H9 (cell line): Measurements from ENCODE around the gene MDGA2. TPM values are rescaled to one million over a fixed set of nuclear protein-coding genes. Genes with fewer than 3 reads are reported as not detected.

Experiments used
- DNase-seq: peaks from one replicate; pipeline ENCODE4 v3.0.0-alpha.2; 2017
- H2AFZ ChIP-seq: one replicate; pipeline ENCODE4 v1.6.1; 2013; ENCODE audit warnings: mild to moderate bottlenecking, low read length, control low read depth, moderate library complexity
- H2AK5ac ChIP-seq: 2 replicates; pipeline ENCODE4 v1.6.1; 2013; ENCODE audit warnings: low read length, control low read depth, mixed read lengths; ENCODE audit not compliant: insufficient read length
- H2BK120ac ChIP-seq: one replicate; pipeline ENCODE4 v1.6.1; 2013; ENCODE audit warnings: low read depth, mild to moderate bottlenecking, low read length, control low read depth, inconsistent platforms; ENCODE audit not compliant: poor library complexity, severe bottlenecking
- H2BK12ac ChIP-seq: 2 replicates; pipeline ENCODE4 v1.6.1; 2013; ENCODE audit warnings: low read length, control low read depth, mixed read lengths, low read depth; ENCODE audit not compliant: insufficient read length
- H2BK15ac ChIP-seq: 2 replicates; pipeline ENCODE4 v1.6.1; 2013; ENCODE audit warnings: low read depth, low read length, control low read depth
- H2BK20ac ChIP-seq: one replicate; pipeline ENCODE4 v1.6.1; 2013; ENCODE audit warnings: low read depth, mild to moderate bottlenecking, low read length, control low read depth, inconsistent platforms; ENCODE audit not compliant: poor library complexity, severe bottlenecking
- H2BK5ac ChIP-seq: 2 replicates; pipeline ENCODE4 v1.6.1; 2013; ENCODE audit warnings: low read length, control low read depth, mixed read lengths; ENCODE audit not compliant: insufficient read length
- H3K14ac ChIP-seq: 2 replicates; pipeline ENCODE4 v1.6.1; 2013; ENCODE audit warnings: low read length, control low read depth; ENCODE audit not compliant: insufficient read depth
- H3K18ac ChIP-seq: 2 replicates; pipeline ENCODE4 v1.6.1; 2013; ENCODE audit warnings: low read depth, mild to moderate bottlenecking, mixed read lengths, low read length, control low read depth; ENCODE audit not compliant: insufficient read length
- H3K23ac ChIP-seq: 2 replicates; pipeline ENCODE4 v1.6.1; 2013; ENCODE audit warnings: low read length, control low read depth, mixed read lengths, low read depth; ENCODE audit not compliant: insufficient read length
- H3K23me2 ChIP-seq: 2 replicates; pipeline ENCODE4 v1.6.1; 2013; ENCODE audit warnings: low read depth, mild to moderate bottlenecking, mixed read lengths, low read length, control low read depth; ENCODE audit not compliant: insufficient read length, poor library complexity, severe bottlenecking
- H3K27ac ChIP-seq: 2 replicates; pipeline ENCODE4 v1.5.1; 2013; ENCODE audit warnings: low read length, control low read depth, mixed read lengths, low read depth; ENCODE audit not compliant: insufficient read length
- H3K27me3 ChIP-seq: 2 replicates; pipeline ENCODE4 v1.6.1; 2013; ENCODE audit warnings: low read length, control low read depth, inconsistent platforms; ENCODE audit not compliant: insufficient read depth
- H3K4ac ChIP-seq: 2 replicates; pipeline ENCODE4 v1.6.1; 2013; ENCODE audit warnings: low read depth, mild to moderate bottlenecking, control low read depth, inconsistent platforms, low read length, moderate library complexity
- H3K4me1 ChIP-seq: 2 replicates; pipeline ENCODE4 v1.6.1; 2013; ENCODE audit warnings: low read length, control low read depth, inconsistent platforms; ENCODE audit not compliant: insufficient read depth
- H3K4me2 ChIP-seq: 2 replicates; pipeline ENCODE4 v1.6.1; 2013; ENCODE audit warnings: low read length, control low read depth, mixed read lengths; ENCODE audit not compliant: insufficient read length, insufficient read depth
- H3K56ac ChIP-seq: 2 replicates; pipeline ENCODE4 v1.6.1; 2013; ENCODE audit warnings: low read depth, mild to moderate bottlenecking, mixed read lengths, low read length, control low read depth; ENCODE audit not compliant: insufficient read length
- H3K79me1 ChIP-seq: 2 replicates; pipeline ENCODE4 v1.6.1; 2013; ENCODE audit warnings: low read depth, mild to moderate bottlenecking, moderate library complexity, low read length, control low read depth, inconsistent platforms; ENCODE audit not compliant: insufficient read depth, poor library complexity, severe bottlenecking
- H3K79me2 ChIP-seq: 2 replicates; pipeline ENCODE4 v1.6.1; 2013; ENCODE audit warnings: low read length, control low read depth, inconsistent platforms; ENCODE audit not compliant: insufficient read depth
- H3K9ac ChIP-seq: 2 replicates; pipeline ENCODE4 v1.6.1; 2013; ENCODE audit warnings: low read length, control low read depth, mixed read lengths; ENCODE audit not compliant: insufficient read length; ENCODE audit errors: extremely low read depth
- H3K9me3 ChIP-seq: one replicate; pipeline ENCODE4 v1.6.1; 2013; ENCODE audit warnings: low read depth, low read length, inconsistent platforms; ENCODE audit not compliant: control insufficient read depth
- H3T11ph ChIP-seq: one replicate; pipeline ENCODE4 v1.6.1; 2013; ENCODE audit warnings: mild to moderate bottlenecking, low read length, control low read depth, inconsistent platforms
- H4K20me1 ChIP-seq: one replicate; pipeline ENCODE4 v1.6.1; 2013; ENCODE audit not compliant: control insufficient read depth, insufficient read length, insufficient read depth
- H4K5ac ChIP-seq: 2 replicates; pipeline ENCODE4 v1.6.1; 2013; ENCODE audit warnings: low read depth, mild to moderate bottlenecking, mixed read lengths, low read length, control low read depth; ENCODE audit not compliant: insufficient read length
- H4K8ac ChIP-seq: replicated peaks from 2 replicates; pipeline ENCODE4 v1.6.1; 2013; ENCODE audit warnings: low read length, control low read depth, mixed read lengths, low read depth; ENCODE audit not compliant: insufficient read length
- H4K91ac ChIP-seq: 2 replicates; pipeline ENCODE4 v1.6.1; 2013; ENCODE audit warnings: low read depth, mild to moderate bottlenecking, moderate library complexity, mixed read lengths, low read length, control low read depth; ENCODE audit not compliant: insufficient read length
- H3K27ac Mint-ChIP-seq, 3 experiments: 2 replicates in 2 of 3; 3 replicates in 1 of 3; pipeline ENCODE4 v1.8.0; 2020 to 2021; ENCODE audit warnings: mixed read lengths in 3 of 3, mild to moderate bottlenecking in 1 of 3, moderate library complexity in 1 of 3
- H3K27me3 Mint-ChIP-seq: 2 replicates; pipeline ENCODE4 v1.8.0; 2021; ENCODE audit warnings: low read depth, mild to moderate bottlenecking, moderate library complexity, mixed read lengths
- H3K36me3 Mint-ChIP-seq, 3 experiments: 2 replicates in 2 of 3; 3 replicates in 1 of 3; pipeline ENCODE4 v1.8.0; 2020 to 2021; ENCODE audit warnings: low read depth in 3 of 3, mixed read lengths in 3 of 3; ENCODE audit not compliant: insufficient read depth in 1 of 3
- H3K4me1 Mint-ChIP-seq, 2 experiments: 2 replicates each; pipeline ENCODE4 v1.8.0; 2020; ENCODE audit warnings: mixed read lengths in 2 of 2
- H3K4me3 Mint-ChIP-seq, 2 experiments: 2 replicates in 1 of 2; 3 replicates in 1 of 2; pipeline ENCODE4 v1.8.0; 2020 to 2021; ENCODE audit warnings: mild to moderate bottlenecking in 2 of 2, mixed read lengths in 2 of 2, moderate library complexity in 1 of 2
- H3K9me3 Mint-ChIP-seq, 2 experiments: 2 replicates in 1 of 2; 3 replicates in 1 of 2; pipeline ENCODE4 v1.8.0; 2020; ENCODE audit warnings: mild to moderate bottlenecking in 2 of 2, mixed read lengths in 2 of 2, moderate library complexity in 1 of 2
- WGBS: extraction: QIAGEN DNeasy Blood & Tissue Kit; methylation state at CpG from one replicate; pipeline ENCODE4 v1.1.7; 2013; ENCODE audit warnings: missing lambda C conversion rate, low lambda C conversion rate, mixed read lengths; ENCODE audit not compliant: insufficient read length; ENCODE audit errors: extremely low coverage; 5-methylcytosine and 5-hydroxymethylcytosine counted together
- total RNA-seq: library from RNA; stranded (reverse); gene quantifications from 2 replicates; pipeline ENCODE4 v1.2.1, GENCODE V29; 2021
- TF ChIP-seq, protein P1 (sequence below): fragments of 200-600 bp; sonication (generic); conservative IDR thresholded peaks from 3 replicates; pipeline ENCODE4 v1.8.0; 2021; ENCODE audit warnings: antibody characterized with exemption, mild to moderate bottlenecking

Gene MDGA2
- total RNA-seq, 1 experiment from 2014 or later, result 1.9 TPM

DNA sequence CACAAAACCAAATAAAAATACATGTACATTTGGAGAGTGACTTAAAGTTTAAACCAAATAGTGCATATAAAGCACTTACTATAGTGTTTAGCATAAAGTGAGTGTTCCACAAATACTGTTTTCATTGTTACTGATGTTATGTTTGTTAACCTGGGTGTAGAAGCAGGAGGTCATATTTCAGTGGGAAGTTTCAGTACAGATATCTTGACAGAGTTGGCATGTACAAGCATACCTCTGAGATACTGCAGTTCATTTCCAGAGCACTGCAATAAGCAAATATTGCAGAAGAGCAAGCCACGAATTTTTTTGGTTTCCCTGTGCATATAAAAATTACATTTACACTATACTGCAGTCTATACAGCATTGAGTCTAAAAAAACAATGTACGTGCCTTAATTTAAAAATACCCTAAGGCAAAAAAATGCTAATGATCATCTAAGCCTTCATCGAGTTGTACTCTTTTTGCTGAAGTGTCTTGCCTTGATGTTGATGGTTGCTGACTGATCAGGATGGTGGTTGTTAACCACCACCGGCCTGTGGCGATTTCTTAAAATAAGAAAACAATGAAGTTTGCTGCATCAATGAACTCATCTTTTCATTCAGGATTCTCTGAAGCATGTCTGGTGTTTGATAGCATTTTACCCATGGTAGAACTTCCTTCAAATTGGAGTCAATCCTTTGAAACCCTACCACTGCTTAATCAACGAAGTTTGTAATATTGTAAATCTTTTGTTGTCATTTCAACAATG, 662.7 kb downstream of the MDGA2 start:
- Histone ChIP-seq H4K20me1 (no peaks in the 10 kb centered on the region), H2BK20ac (no peak overlapping the region), H3K18ac (no peak overlapping the region), H4K8ac (no peak overlapping the region), H2BK12ac (no peak overlapping the region), H3K23ac (no peak overlapping the region), H3K4me2 (no peak overlapping the region), H3K27me3 (no peaks in the 10 kb centered on the region), H3K79me1 (no peaks in the 10 kb centered on the region), H3T11ph (no peak overlapping the region), H3K14ac (no peak overlapping the region), H4K91ac (no peak overlapping the region), H4K5ac (no peak overlapping the region), H2AFZ (no peak overlapping the region), H3K79me2 (no peaks in the 10 kb centered on the region), H2BK5ac (no peak overlapping the region), H3K4ac (no peak overlapping the region), H2BK120ac (no peak overlapping the region), H2BK15ac (no peak overlapping the region), H3K56ac (no peak overlapping the region), H3K4me1 (no peaks in the 10 kb centered on the region; the same call in 1 of the 2 replicates), H3K23me2 (no peaks in the 10 kb centered on the region), H3K9ac (no peak overlapping the region), H3K27ac (no peak overlapping the region), H2AK5ac (no peak overlapping the region), H3K9me3 (no peaks in the 10 kb centered on the region)
- H3K9me3 Mint-ChIP-seq, result no peaks in the 10 kb centered on the region
- no peak overlapping the region for H3K4me3 Mint-ChIP-seq
- H3K4me1 Mint-ChIP-seq, result peaks cover 7 to 8% of the 10 kb centered on the region in 2 experiments
- DNase-seq, result no peak
- WGBS, result no CpG with 5 or more reads among the region's 6 CpGs
- TF ChIP-seq, protein P1, sequence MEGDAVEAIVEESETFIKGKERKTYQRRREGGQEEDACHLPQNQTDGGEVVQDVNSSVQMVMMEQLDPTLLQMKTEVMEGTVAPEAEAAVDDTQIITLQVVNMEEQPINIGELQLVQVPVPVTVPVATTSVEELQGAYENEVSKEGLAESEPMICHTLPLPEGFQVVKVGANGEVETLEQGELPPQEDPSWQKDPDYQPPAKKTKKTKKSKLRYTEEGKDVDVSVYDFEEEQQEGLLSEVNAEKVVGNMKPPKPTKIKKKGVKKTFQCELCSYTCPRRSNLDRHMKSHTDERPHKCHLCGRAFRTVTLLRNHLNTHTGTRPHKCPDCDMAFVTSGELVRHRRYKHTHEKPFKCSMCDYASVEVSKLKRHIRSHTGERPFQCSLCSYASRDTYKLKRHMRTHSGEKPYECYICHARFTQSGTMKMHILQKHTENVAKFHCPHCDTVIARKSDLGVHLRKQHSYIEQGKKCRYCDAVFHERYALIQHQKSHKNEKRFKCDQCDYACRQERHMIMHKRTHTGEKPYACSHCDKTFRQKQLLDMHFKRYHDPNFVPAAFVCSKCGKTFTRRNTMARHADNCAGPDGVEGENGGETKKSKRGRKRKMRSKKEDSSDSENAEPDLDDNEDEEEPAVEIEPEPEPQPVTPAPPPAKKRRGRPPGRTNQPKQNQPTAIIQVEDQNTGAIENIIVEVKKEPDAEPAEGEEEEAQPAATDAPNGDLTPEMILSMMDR, result no peak
- H3K27me3 Mint-ChIP-seq, result no peaks in the 10 kb centered on the region
- no peaks in the 10 kb centered on the region for H3K36me3 Mint-ChIP-seq
- H3K27ac Mint-ChIP-seq, result no peak overlapping the region
